Activated CD8-positive, alpha-beta T cell treated with anti-CD3 and anti-CD28 coated beads for 36 hours (primary cell): ENCODE measurements around the gene BEAN1. TPM values are rescaled to one million over a fixed set of nuclear protein-coding genes. Genes with fewer than 3 reads are reported as not detected.

Experiments used
- ATAC-seq: fragments of 200-7000 bp; cut with Tn5 transposase; one replicate; pipeline ENCODE4 v1.10.0; 2021; ENCODE audit warnings: mild to moderate bottlenecking, moderate library complexity
- CTCF ChIA-PET: fragments of 350-600 bp; sonication (Branson Sonifier 250); formaldehyde crosslinking; loops from one replicate; lab custom pipeline; 2021; ENCODE audit warnings: antibody characterized with exemption; lab: Charles Lee
- POLR2A ChIA-PET: fragments of 350-600 bp; sonication (Branson Sonifier 250); formaldehyde crosslinking; loops from one replicate; lab custom pipeline; 2021; ENCODE audit warnings: antibody characterized with exemption; lab: Charles Lee
- DNase-seq: peaks from one replicate; pipeline ENCODE4 v3.0.0-alpha.2; 2020
- H3K27ac Mint-ChIP-seq: one replicate; pipeline ENCODE4 v1.8.0; 2021; ENCODE audit warnings: mild to moderate bottlenecking, mixed read lengths
- H3K27me3 Mint-ChIP-seq: one replicate; pipeline ENCODE4 v1.8.0; 2021; ENCODE audit warnings: mixed read lengths
- H3K36me3 Mint-ChIP-seq: one replicate; pipeline ENCODE4 v1.8.0; 2021; ENCODE audit warnings: low read depth, mixed read lengths
- H3K4me1 Mint-ChIP-seq: one replicate; pipeline ENCODE4 v1.8.0; 2021; ENCODE audit warnings: low read depth, mixed read lengths
- H3K4me3 Mint-ChIP-seq: one replicate; pipeline ENCODE4 v1.8.0; 2021; ENCODE audit warnings: mild to moderate bottlenecking, moderate library complexity, mixed read lengths
- H3K9me3 Mint-ChIP-seq: one replicate; pipeline ENCODE4 v1.8.0; 2021; ENCODE audit warnings: mixed read lengths
- intact Hi-C: fragments of 100-400 bp; cut with micrococcal nuclease; formaldehyde crosslinking; loops from one replicate; pipeline ENCODE4 v1.10.0; 2022
- total RNA-seq, 2 experiments: library from RNA; stranded (reverse); gene quantifications; one replicate each; pipeline ENCODE4 v1.2.3, GENCODE V29; 2021
- TF ChIP-seq, protein P1 (sequence below): fragments of 200-600 bp; IDR thresholded peaks from one replicate; pipeline ENCODE4 v1.8.0; 2022; ENCODE audit warnings: antibody characterized with exemption, mild to moderate bottlenecking

Gene BEAN1
- total RNA-seq, 2 experiments from 2014 or later, result not detected

DNA sequence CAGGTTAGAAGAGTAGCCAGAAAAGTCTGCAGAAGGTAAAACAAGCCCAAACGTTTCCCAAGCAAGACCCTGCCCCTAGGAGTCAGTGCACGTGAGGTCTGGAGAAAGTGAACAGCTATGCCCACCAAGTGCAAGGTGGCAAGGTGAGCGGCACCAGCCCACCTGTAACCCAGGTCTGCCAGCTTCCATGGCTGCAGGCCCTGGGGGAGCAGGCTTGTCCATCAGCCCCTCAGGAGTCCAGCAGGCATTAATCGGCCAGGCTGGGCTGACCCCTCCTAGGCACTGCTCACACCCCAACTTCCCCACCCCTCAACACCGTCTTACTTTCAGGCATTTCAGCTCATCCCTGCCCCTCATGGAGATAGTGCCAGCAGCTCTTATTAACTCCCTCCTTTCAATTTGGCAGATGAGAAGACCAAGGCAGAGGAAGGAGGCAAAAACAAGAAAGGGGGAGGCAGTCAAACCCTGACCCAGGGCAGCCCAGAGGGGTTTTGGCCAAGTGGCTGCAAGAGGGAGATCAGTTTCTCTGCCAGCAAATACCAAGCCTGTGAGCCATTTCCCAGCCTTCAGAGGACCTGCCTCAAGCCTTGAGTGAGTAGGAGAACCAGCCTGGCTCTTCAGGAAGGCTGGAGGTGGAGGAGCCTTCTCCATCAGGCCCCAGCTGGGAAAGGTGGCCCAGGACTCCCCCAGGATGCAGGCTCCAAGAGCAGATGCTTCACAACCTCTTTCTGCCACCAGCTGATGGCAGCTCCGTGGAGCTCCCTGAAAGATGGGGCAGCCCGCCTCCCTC, 14.7 kb downstream of the BEAN1 start:
- H3K27me3 Mint-ChIP-seq, result peaks cover 10% of the 10 kb centered on the region
- H3K4me3 Mint-ChIP-seq, result no peak overlapping the region
- ATAC-seq (no peak), DNase-seq (no peak)
- H3K4me1 Mint-ChIP-seq, result no peaks in the 10 kb centered on the region
- TF ChIP-seq, protein P1, sequence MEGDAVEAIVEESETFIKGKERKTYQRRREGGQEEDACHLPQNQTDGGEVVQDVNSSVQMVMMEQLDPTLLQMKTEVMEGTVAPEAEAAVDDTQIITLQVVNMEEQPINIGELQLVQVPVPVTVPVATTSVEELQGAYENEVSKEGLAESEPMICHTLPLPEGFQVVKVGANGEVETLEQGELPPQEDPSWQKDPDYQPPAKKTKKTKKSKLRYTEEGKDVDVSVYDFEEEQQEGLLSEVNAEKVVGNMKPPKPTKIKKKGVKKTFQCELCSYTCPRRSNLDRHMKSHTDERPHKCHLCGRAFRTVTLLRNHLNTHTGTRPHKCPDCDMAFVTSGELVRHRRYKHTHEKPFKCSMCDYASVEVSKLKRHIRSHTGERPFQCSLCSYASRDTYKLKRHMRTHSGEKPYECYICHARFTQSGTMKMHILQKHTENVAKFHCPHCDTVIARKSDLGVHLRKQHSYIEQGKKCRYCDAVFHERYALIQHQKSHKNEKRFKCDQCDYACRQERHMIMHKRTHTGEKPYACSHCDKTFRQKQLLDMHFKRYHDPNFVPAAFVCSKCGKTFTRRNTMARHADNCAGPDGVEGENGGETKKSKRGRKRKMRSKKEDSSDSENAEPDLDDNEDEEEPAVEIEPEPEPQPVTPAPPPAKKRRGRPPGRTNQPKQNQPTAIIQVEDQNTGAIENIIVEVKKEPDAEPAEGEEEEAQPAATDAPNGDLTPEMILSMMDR, result no peak
- H3K36me3 Mint-ChIP-seq, result no peaks in the 10 kb centered on the region
- CTCF ChIA-PET, result interaction anchor here (1.3 kb wide), 1 partner anchor 36 kb away, joined by 4 read pairs; no protein-coding TSS in a partner anchor
- POLR2A ChIA-PET, result no interaction called here
- H3K27ac Mint-ChIP-seq, result no peak overlapping the region
- intact Hi-C loops, result no loop called here
- no peaks in the 10 kb centered on the region for H3K9me3 Mint-ChIP-seq

DNA sequence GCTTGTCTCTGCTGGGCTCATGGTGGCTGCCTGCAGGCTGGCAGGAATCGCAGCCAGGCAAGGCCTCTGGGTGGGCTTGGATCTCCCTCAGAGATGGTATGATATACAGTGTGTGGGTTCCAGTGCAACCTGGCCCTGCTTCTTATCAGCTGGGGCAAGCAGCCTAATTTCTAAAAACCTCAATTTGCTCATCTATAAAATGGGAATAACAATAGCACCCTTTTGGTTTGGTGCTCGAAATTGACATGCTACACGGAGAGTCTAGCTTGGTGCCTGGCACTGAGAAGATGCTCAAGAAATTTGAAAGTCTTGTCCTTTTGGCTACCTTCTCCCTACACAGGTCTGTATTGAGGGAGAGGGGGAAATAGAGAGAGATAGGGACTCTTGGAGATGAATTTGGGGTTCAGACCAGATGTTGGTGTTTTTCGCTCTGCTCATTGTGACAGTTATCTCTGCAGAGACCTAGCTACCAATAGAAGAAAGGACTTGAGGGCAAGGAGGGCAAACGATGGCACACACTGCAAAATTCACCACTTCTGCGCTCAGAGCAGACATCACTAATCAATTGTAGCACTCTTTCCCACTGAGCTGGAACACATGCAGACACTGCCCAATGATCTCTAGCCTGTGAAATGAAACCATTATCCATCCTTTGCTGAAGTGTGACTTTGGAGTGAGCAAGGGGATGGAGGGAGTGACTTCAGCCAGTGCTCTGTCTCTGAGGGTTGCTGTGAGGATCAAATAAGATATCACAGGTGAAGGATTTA, 15.6 kb downstream of the BEAN1 start:
- Mint-ChIP-seq H3K27ac (no peak overlapping the region), H3K4me3 (no peak overlapping the region), H3K27me3 (peaks cover 10% of the 10 kb centered on the region), H3K4me1 (no peaks in the 10 kb centered on the region), H3K36me3 (no peaks in the 10 kb centered on the region), H3K9me3 (no peaks in the 10 kb centered on the region)
- POLR2A ChIA-PET, result no interaction called here
- ATAC-seq (no peak), DNase-seq (no peak)
- CTCF ChIA-PET, result interaction anchor here (1.3 to 2.1 kb wide), 3 partner anchors 9 to 37 kb away, joined by 4 read pairs; no protein-coding TSS in a partner anchor
- intact Hi-C loops, result no loop called here
- TF ChIP-seq, protein P1, result no peak

DNA sequence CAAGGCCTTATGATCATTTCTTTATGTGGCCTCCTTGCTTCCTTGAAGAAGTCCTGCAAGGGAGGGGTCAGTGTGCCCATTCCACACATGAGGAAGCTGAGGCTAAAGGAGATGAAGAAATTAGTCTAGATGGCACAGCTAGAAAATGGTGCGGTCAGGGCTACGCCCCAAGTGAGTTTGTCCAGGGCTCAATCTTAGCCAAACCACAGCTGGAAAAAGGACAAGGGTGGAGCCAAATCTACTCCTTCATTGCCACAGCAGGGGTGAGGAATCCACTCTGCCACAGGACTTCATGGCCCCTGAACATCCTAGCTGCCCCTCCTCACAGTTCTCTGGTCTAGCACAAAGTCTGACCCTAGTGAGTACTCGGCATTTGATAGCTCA, 16.2 kb downstream of the BEAN1 start:
- intact Hi-C loops, result no loop called here
- H3K4me3 Mint-ChIP-seq, result no peak overlapping the region
- ChIA-PET POLR2A (no interaction called here), CTCF (interaction anchor here (0.9 to 2.1 kb wide), 6 partner anchors 8 to 38 kb away, joined by 3 to 6 read pairs (median 4); no protein-coding TSS in a partner anchor)
- H3K4me1 Mint-ChIP-seq, result no peaks in the 10 kb centered on the region
- TF ChIP-seq, protein P1, result no peak
- H3K27me3 Mint-ChIP-seq, result peaks cover 10% of the 10 kb centered on the region
- H3K27ac Mint-ChIP-seq, result no peak overlapping the region
- H3K9me3 Mint-ChIP-seq, result no peaks in the 10 kb centered on the region
- no peak for DNase-seq
- no peaks in the 10 kb centered on the region for H3K36me3 Mint-ChIP-seq
- ATAC-seq, result no peak

DNA sequence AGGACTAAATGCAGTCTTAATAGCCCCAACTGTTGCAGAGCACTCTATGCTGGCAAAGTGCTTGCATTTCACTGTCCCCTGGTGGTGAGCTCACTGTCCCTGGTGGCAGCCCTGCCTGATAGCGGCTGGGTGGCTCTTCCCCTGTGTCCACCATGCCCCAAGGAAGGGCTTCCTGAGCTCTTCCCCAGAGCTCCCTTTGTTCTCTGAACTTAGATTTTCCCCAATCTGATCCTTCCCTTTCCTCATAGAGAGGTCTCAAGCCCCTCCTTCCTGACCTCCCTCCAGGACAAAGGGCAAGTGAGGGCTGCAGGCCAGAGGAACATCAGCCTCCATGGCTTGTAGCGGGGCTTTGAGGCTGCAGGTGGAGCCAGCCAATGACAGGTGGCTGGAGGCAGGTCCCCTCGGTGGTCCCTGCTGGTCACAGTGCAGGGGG, 17.0 kb downstream of the BEAN1 start:
- Mint-ChIP-seq H3K4me1 (no peaks in the 10 kb centered on the region), H3K27ac (no peak overlapping the region), H3K36me3 (no peaks in the 10 kb centered on the region), H3K27me3 (peaks cover 7% of the 10 kb centered on the region), H3K9me3 (no peaks in the 10 kb centered on the region), H3K4me3 (no peak overlapping the region)
- ChIA-PET CTCF (interaction anchor here (0.9 to 2.1 kb wide), 4 partner anchors 12 to 38 kb away, joined by 3 to 6 read pairs (median 4); no protein-coding TSS in a partner anchor), POLR2A (no interaction called here)
- TF ChIP-seq, protein P1, result no peak
- intact Hi-C loops, result no loop called here
- ATAC-seq (no peak), DNase-seq (no peak)
